Parathyroid adenoma (tissue), 2 donors: ENCODE data around the gene DNASE1L2.

Experiments used
- H2AFZ ChIP-seq: fragments of 300-600 bp; sonication (generic); one replicate; pipeline ENCODE4 v1.7.0; 2017; ENCODE audit warnings: antibody characterized with exemption, mild to moderate bottlenecking
- H3K27ac ChIP-seq: fragments of 300-600 bp; sonication (generic); one replicate; pipeline ENCODE4 v1.7.0; 2017
- H3K27me3 ChIP-seq: fragments of 300-600 bp; sonication (generic); one replicate; pipeline ENCODE4 v1.7.0; 2017; ENCODE audit warnings: low read length; ENCODE audit not compliant: control insufficient read depth, insufficient read depth
- H3K36me3 ChIP-seq: fragments of 300-600 bp; sonication (generic); one replicate; pipeline ENCODE4 v1.7.0; 2017; ENCODE audit warnings: low read length; ENCODE audit not compliant: control insufficient read depth, insufficient read depth
- H3K4me1 ChIP-seq: fragments of 300-600 bp; sonication (generic); one replicate; pipeline ENCODE4 v1.7.0; 2017; ENCODE audit warnings: control low read depth
- H3K4me2 ChIP-seq: fragments of 300-600 bp; sonication (generic); one replicate; pipeline ENCODE4 v1.7.0; 2017; ENCODE audit warnings: low read length
- H3K4me3 ChIP-seq: fragments of 300-600 bp; sonication (generic); one replicate; pipeline ENCODE4 v1.7.0; 2017; ENCODE audit warnings: low read depth, low read length
- H3K79me2 ChIP-seq: fragments of 300-600 bp; sonication (generic); one replicate; pipeline ENCODE4 v1.7.0; 2017; ENCODE audit warnings: control low read depth
- H3K9ac ChIP-seq: fragments of 300-600 bp; sonication (generic); one replicate; pipeline ENCODE4 v1.7.0; 2017; ENCODE audit warnings: mild to moderate bottlenecking
- H3K9me3 ChIP-seq: fragments of 300-600 bp; sonication (generic); one replicate; pipeline ENCODE4 v1.7.0; 2017; ENCODE audit warnings: low read length; ENCODE audit not compliant: control insufficient read depth
- CTCF ChIP-seq: fragments of 300-600 bp; sonication (generic); IDR thresholded peaks from one replicate; pipeline ENCODE4 v1.7.0; 2017; ENCODE audit warnings: antibody characterized with exemption, mild to moderate bottlenecking
- donor health status: primary hyperparathyroidism.

DNASE1L2 gene

GRCh38 chr16:2250652-2251295 is 14.5 kb downstream of the DNASE1L2 start:
- peak overlapping the region; percentile 76 for H3K27ac ChIP-seq
- peak overlapping the region; percentile 84 for H2AFZ ChIP-seq
- no peaks in the 10 kb centered on the region for H3K36me3 ChIP-seq
- no peaks in the 10 kb centered on the region for H3K27me3 ChIP-seq
- H3K4me1 ChIP-seq, result peaks cover 5% of the 10 kb centered on the region
- peak overlapping the region; percentile 63 for H3K4me2 ChIP-seq
- TF ChIP-seq CTCF, result no peak
- no peaks in the 10 kb centered on the region for H3K9me3 ChIP-seq
- no peak overlapping the region for H3K9ac ChIP-seq
- no peaks in the 10 kb centered on the region for H3K79me2 ChIP-seq
- H3K4me3 ChIP-seq, result peak overlapping the region; percentile 75

- H3K36me3 ChIP-seq, result no peaks in the 10 kb centered on the region
- H3K27me3 ChIP-seq, result no peaks in the 10 kb centered on the region
- TF ChIP-seq CTCF, result peak; percentile 90
- H3K4me1 ChIP-seq, result peaks cover 5% of the 10 kb centered on the region
- H3K4me3 ChIP-seq, result peak within 1 kb of the TSS; percentile 75
- peak within 1 kb of the TSS; percentile 56 for H3K9ac ChIP-seq
- peak within 1 kb of the TSS; percentile 84 for H2AFZ ChIP-seq
- no peaks in the 10 kb centered on the region for H3K9me3 ChIP-seq
- peak within 1 kb of the TSS; percentile 72 for H3K4me2 ChIP-seq
- H3K79me2 ChIP-seq, result no peaks in the 10 kb centered on the region
- peak within 1 kb of the TSS; percentile 76 for H3K27ac ChIP-seq
Observed at GRCh38 chr16:2251296-2252111, 15.3 kb downstream of the DNASE1L2 start, which contains the start of gene ECI1. Gene ECI1, minus strand, starts transcription at chr16:2251587. Its CDS starts 21 bp downstream, at chr16:2251566.

- no peaks in the 10 kb centered on the region for H3K36me3 ChIP-seq
- no peak overlapping the region for H3K27ac ChIP-seq
- no peak for TF ChIP-seq CTCF
- H3K79me2 ChIP-seq, result peaks cover 2% of the 10 kb centered on the region
- H3K4me2 ChIP-seq, result no peak overlapping the region
- no peak overlapping the region for H3K9ac ChIP-seq
- H2AFZ ChIP-seq, result no peak overlapping the region
- peaks cover 5% of the 10 kb centered on the region for H3K4me1 ChIP-seq
- no peaks in the 10 kb centered on the region for H3K9me3 ChIP-seq
- no peaks in the 10 kb centered on the region for H3K27me3 ChIP-seq
- no peak overlapping the region for H3K4me3 ChIP-seq
Observed at GRCh38 chr16:2252806-2253148, 16.5 kb downstream of the DNASE1L2 start.

- Histone ChIP-seq H3K79me2 (peaks cover 2% of the 10 kb centered on the region), H3K4me2 (no peak overlapping the region), H3K4me3 (no peak overlapping the region), H3K36me3 (no peaks in the 10 kb centered on the region), H3K4me1 (peaks cover 5% of the 10 kb centered on the region), H3K9me3 (no peaks in the 10 kb centered on the region), H3K9ac (no peak overlapping the region), H3K27me3 (no peaks in the 10 kb centered on the region), H3K27ac (no peak overlapping the region), H2AFZ (no peak overlapping the region)
- no peak for TF ChIP-seq CTCF
Observed at GRCh38 chr16:2253293-2253692, 17.0 kb downstream of the DNASE1L2 start.
